MCF 10A (cell line): Measurements from ENCODE around the gene FAM241B. TPM values are rescaled to one million over a fixed set of nuclear protein-coding genes. Genes with fewer than 3 reads are reported as not detected.

Source experiments
- BruUV-seq: library from RNA; stranded (reverse); fragments of 400-500 nt; replicated peaks from 2 replicates; lab custom pipeline; 2021; lab: Mats Ljungman, UMichigan
- CTCF ChIA-PET: fragments of 300-600 bp; sonication (Branson Sonifier 250); formaldehyde crosslinking; extraction: SDS; loops from one replicate; lab custom pipeline; 2021; ENCODE audit warnings: antibody characterized with exemption, inconsistent platforms; lab: Yijun Ruan, JAX
- POLR2A ChIA-PET: fragments of 300-600, 350-650 bp; sonication (Branson Sonifier 250); formaldehyde crosslinking; extraction: SDS; loops from one replicate; lab custom pipeline; 2020; ENCODE audit warnings: antibody characterized with exemption, inconsistent platforms; lab: Yijun Ruan, JAX
- DNase-seq: peaks from one replicate; pipeline ENCODE4 v3.0.0-alpha.2; 2018; ENCODE audit not compliant: unreplicated experiment
- H3K27ac Mint-ChIP-seq: one replicate; pipeline ENCODE4 v1.8.0; 2022; ENCODE audit warnings: mild to moderate bottlenecking, low read depth, mixed read lengths; ENCODE audit not compliant: unreplicated experiment
- H3K27me3 Mint-ChIP-seq: one replicate; pipeline ENCODE4 v1.8.0; 2022; ENCODE audit warnings: mixed read lengths; ENCODE audit not compliant: insufficient read depth, unreplicated experiment
- H3K36me3 Mint-ChIP-seq: one replicate; pipeline ENCODE4 v1.8.0; 2022; ENCODE audit warnings: mild to moderate bottlenecking, moderate library complexity, mixed read lengths; ENCODE audit not compliant: insufficient read depth, unreplicated experiment
- H3K4me1 Mint-ChIP-seq: one replicate; pipeline ENCODE4 v1.8.0; 2022; ENCODE audit warnings: mixed read lengths; ENCODE audit not compliant: insufficient read depth, unreplicated experiment
- H3K4me3 Mint-ChIP-seq: one replicate; pipeline ENCODE4 v1.8.0; 2022; ENCODE audit warnings: mild to moderate bottlenecking, moderate library complexity, mixed read lengths; ENCODE audit not compliant: unreplicated experiment
- H3K9me3 Mint-ChIP-seq: one replicate; pipeline ENCODE4 v1.8.0; 2022; ENCODE audit warnings: mixed read lengths; ENCODE audit not compliant: unreplicated experiment
- intact Hi-C: fragments of 100-400 bp; cut with micrococcal nuclease; formaldehyde crosslinking; loops from 2 replicates; pipeline ENCODE4 v1.14.1; 2022
- total RNA-seq: library from RNA; stranded (reverse); gene quantifications from 2 replicates; pipeline ENCODE4 v1.2.3, GENCODE V29; 2022
- TF ChIP-seq, protein P1 (sequence below): fragments of 200-600 bp; IDR thresholded peaks from one replicate; pipeline ENCODE4 v1.8.0; 2022; ENCODE audit warnings: antibody characterized with exemption, mild to moderate bottlenecking; ENCODE audit not compliant: unreplicated experiment

FAM241B gene
- total RNA-seq, 1 experiment from 2014 or later = 7.5 TPM

GRCh38 chr10:69620625-69621024, 9.4 kb upstream of the FAM241B start:
- BruUV-seq = no TSS peak
- Mint-ChIP-seq H3K27ac (no peak overlapping the region), H3K27me3 (peaks cover 19% of the 10 kb centered on the region), H3K4me3 (no peak overlapping the region), H3K36me3 (no peaks in the 10 kb centered on the region), H3K4me1 (no peaks in the 10 kb centered on the region), H3K9me3 (no peaks in the 10 kb centered on the region)
- no peak for DNase-seq
- CTCF ChIA-PET = interaction anchor here (0.6 to 0.7 kb wide), 2 partner anchors 8 to 294 kb away, joined by 3 to 4 read pairs; no protein-coding TSS in a partner anchor
- intact Hi-C loops = no loop called here
- POLR2A ChIA-PET = interaction anchor here (0.6 kb wide), 1 partner anchor 98 kb away, joined by 3 read pairs; no protein-coding TSS in a partner anchor
- TF ChIP-seq, protein P1, sequence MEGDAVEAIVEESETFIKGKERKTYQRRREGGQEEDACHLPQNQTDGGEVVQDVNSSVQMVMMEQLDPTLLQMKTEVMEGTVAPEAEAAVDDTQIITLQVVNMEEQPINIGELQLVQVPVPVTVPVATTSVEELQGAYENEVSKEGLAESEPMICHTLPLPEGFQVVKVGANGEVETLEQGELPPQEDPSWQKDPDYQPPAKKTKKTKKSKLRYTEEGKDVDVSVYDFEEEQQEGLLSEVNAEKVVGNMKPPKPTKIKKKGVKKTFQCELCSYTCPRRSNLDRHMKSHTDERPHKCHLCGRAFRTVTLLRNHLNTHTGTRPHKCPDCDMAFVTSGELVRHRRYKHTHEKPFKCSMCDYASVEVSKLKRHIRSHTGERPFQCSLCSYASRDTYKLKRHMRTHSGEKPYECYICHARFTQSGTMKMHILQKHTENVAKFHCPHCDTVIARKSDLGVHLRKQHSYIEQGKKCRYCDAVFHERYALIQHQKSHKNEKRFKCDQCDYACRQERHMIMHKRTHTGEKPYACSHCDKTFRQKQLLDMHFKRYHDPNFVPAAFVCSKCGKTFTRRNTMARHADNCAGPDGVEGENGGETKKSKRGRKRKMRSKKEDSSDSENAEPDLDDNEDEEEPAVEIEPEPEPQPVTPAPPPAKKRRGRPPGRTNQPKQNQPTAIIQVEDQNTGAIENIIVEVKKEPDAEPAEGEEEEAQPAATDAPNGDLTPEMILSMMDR = no peak

DNA sequence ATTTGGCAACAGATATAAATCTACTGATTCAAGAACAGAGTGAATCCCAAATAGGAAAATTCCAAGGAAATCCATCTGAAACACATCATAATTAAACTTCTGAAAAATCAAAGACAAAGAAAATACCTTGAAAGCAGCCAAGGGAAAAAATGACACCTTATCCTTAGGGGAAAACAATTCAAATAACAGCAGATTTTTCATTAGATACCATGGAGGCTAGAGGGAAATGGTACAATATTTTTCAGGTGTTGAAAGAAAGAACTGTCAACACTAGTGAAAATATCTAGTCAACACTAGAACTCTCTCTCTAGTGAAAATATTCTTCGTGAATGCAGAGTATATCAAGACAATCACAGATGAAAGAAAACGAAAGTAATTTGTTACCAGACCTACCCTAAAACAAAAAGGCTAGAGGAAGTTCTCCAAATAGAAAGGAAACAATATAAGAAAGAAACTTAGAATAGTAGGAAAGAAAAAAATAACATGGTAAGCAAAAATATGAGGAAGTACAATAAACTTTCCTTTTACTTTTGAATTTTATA, 5.7 kb upstream of the FAM241B start:
- Mint-ChIP-seq H3K4me3 (no peak overlapping the region), H3K27ac (no peak overlapping the region), H3K27me3 (peaks cover 19% of the 10 kb centered on the region), H3K36me3 (no peaks in the 10 kb centered on the region), H3K4me1 (no peaks in the 10 kb centered on the region), H3K9me3 (no peaks in the 10 kb centered on the region)
- TF ChIP-seq, protein P1 = no peak
- intact Hi-C loops = no loop called here
- POLR2A ChIA-PET = no interaction called here
- DNase-seq = no peak
- CTCF ChIA-PET = interaction anchor here (0.6 to 1.5 kb wide), 2 partner anchors 24 to 70 kb away, joined by 3 to 4 read pairs; no protein-coding TSS in a partner anchor
- BruUV-seq = no TSS peak

- H3K27ac Mint-ChIP-seq = no peak overlapping the region
- ChIA-PET POLR2A (interaction anchor here (0.6 kb wide), 1 partner anchor 1067 kb away, joined by 3 read pairs; no protein-coding TSS in a partner anchor), CTCF (interaction anchor here (1.0 to 1.1 kb wide), 2 partner anchors 8 to 112 kb away, joined by 3 read pairs; no protein-coding TSS in a partner anchor)
- TF ChIP-seq, protein P1 = no peak
- no TSS peak for BruUV-seq
- H3K4me3 Mint-ChIP-seq = no peak overlapping the region
- no peaks in the 10 kb centered on the region for H3K9me3 Mint-ChIP-seq
- intact Hi-C loops = no loop called here
- H3K27me3 Mint-ChIP-seq = peaks cover 19% of the 10 kb centered on the region
- no peaks in the 10 kb centered on the region for H3K4me1 Mint-ChIP-seq
- DNase-seq = no peak
- no peaks in the 10 kb centered on the region for H3K36me3 Mint-ChIP-seq
These were observed 3.2 kb upstream of the FAM241B start for GRCh38 chr10:69626826-69627225.

DNA sequence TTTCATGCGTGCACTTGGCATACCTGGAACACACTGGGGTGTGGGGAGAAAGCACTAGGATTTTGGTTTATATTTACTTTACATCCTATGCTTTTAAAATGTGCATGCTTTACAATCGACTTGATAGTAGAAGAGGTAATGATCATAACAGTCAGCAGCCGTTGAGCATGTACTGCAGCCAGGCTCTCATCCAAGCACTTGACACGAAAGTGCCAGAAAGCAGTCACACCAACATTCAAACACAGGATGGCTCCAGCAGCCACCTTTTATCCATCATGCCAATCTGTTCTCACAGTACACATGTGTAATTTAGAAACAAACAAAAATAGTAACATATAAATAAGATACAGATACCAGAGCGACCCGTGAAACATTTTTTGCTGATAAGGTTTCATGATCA, 1.2 kb upstream of the FAM241B start:
- H3K4me1 Mint-ChIP-seq = no peaks in the 10 kb centered on the region
- DNase-seq = no peak
- H3K27me3 Mint-ChIP-seq = peaks cover 11% of the 10 kb centered on the region
- intact Hi-C loops = no loop called here
- BruUV-seq = no TSS peak
- ChIA-PET CTCF (interaction anchor here (0.5 to 1.4 kb wide), 29 partner anchors 8 to 250 kb away, joined by 3 to 14 read pairs (median 3); no protein-coding TSS in a partner anchor), POLR2A (interaction anchor here (0.6 to 1.0 kb wide), 4 partner anchors 13 to 195 kb away, joined by 3 read pairs; no protein-coding TSS in a partner anchor)
- no peak overlapping the region for H3K4me3 Mint-ChIP-seq
- H3K9me3 Mint-ChIP-seq = no peaks in the 10 kb centered on the region
- H3K27ac Mint-ChIP-seq = no peak overlapping the region
- TF ChIP-seq, protein P1 = no peak
- no peaks in the 10 kb centered on the region for H3K36me3 Mint-ChIP-seq
